Natural killer cell treated with Interleukin-12 subunit alpha and Interleukin-12 subunit beta and Interleukin-15 and Interleukin-18, amount 100 ng/mL, for 72 hours (primary cell): ENCODE data around the gene C17orf67. TPM values are rescaled to one million over a fixed set of nuclear protein-coding genes. Genes with fewer than 3 reads are reported as not detected.
A peak's percentile ranks its signal among the peaks of the same experiment; 100 is the strongest.

Experiments
- ATAC-seq, 2 donors: fragments of 150-1000 bp; cut with Tn5 transposase in 1 of 2; sonication (Bioruptor Pico), chemical (Tn5 transposase) in 1 of 2; 2 replicates each; pipeline ENCODE4 v1.10.0; 2021
- DNase-seq: peaks from one replicate; pipeline ENCODE4 v3.0.0; 2022; ENCODE audit warnings: low spot score
- H3K27ac Mint-ChIP-seq, 2 donors: 1 replicate in 1 of 2; 2 replicates in 1 of 2; pipeline ENCODE4 v1.8.0; 2022; ENCODE audit warnings: mixed read lengths in 2 of 2, mild to moderate bottlenecking in 1 of 2, moderate library complexity in 1 of 2
- H3K27me3 Mint-ChIP-seq, 2 donors: 1 replicate in 1 of 2; 2 replicates in 1 of 2; pipeline ENCODE4 v1.8.0; 2022; ENCODE audit warnings: mixed read lengths in 2 of 2
- H3K36me3 Mint-ChIP-seq: one replicate; pipeline ENCODE4 v1.8.0; 2022; ENCODE audit warnings: mixed read lengths
- H3K4me1 Mint-ChIP-seq, 2 donors: 1 replicate in 1 of 2; 2 replicates in 1 of 2; pipeline ENCODE4 v1.8.0; 2022; ENCODE audit warnings: low read depth in 2 of 2, mixed read lengths in 2 of 2, mild to moderate bottlenecking in 1 of 2
- H3K4me3 Mint-ChIP-seq: one replicate; pipeline ENCODE4 v1.8.0; 2022; ENCODE audit warnings: mixed read lengths
- H3K9me3 Mint-ChIP-seq: 2 replicates; pipeline ENCODE4 v1.8.0; 2022; ENCODE audit warnings: mixed read lengths
- total RNA-seq, 2 donors: library from RNA; stranded (reverse); gene quantifications; one replicate each; pipeline ENCODE4 v1.2.3, GENCODE V29; 2022

Gene C17orf67, protein sequence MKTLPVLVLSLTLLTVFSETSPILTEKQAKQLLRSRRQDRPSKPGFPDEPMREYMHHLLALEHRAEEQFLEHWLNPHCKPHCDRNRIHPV
- total RNA-seq, result 1 to 10 TPM; 1.9 to 4.7 TPM

DNA sequence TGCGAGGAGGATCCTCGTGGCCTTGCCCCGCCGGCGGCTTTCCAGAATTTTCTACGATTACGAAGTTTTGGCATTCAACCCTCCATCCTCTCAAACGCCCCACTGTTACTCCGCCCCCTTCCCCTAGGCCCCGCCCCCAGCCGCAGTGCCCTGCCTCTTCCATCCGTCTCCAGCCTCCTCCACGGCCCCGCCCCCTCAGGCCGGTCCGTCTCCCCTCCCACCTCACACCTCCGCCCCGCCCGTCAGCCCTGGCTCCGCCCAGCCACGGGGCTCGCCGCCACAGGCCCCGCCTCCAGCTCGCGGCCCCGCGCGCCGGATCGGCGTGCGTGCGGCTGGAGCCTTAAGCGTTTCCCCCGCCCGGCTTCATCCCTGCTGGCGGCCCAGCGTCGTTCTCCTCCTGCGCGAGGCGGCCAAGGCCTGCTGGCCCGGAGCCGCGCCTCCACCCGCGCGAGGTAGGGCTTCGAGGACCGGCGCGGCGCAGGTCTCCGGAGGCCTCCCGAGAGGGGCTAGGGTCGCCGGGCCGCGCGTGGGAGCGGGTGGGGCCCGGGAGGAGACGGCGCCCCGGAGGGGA, at the start of gene C17orf67, which contains the start of gene DGKE:
C17orf67 (minus strand) TSS at position 112 of the 571 bp plus-strand sequence. CDS start 18,110 bp downstream, outside the sequence.
DGKE (plus strand) TSS at position 343 of the 571 bp plus-strand sequence. CDS start 645 bp downstream, outside the sequence.
- no peaks in the 10 kb centered on the region for H3K9me3 Mint-ChIP-seq
- peak within 1 kb of the TSS; percentile 77 to 82 for H3K27ac Mint-ChIP-seq
- peaks cover 13% of the 10 kb centered on the region for H3K36me3 Mint-ChIP-seq
- no peaks in the 10 kb centered on the region for H3K27me3 Mint-ChIP-seq
- DNase-seq (peak; percentile 99), ATAC-seq (peak; percentile 96 to 98)
- peak within 1 kb of the TSS; percentile 93 for H3K4me3 Mint-ChIP-seq
- peaks cover 35 to 40% of the 10 kb centered on the region in 2 donors for H3K4me1 Mint-ChIP-seq

DNA sequence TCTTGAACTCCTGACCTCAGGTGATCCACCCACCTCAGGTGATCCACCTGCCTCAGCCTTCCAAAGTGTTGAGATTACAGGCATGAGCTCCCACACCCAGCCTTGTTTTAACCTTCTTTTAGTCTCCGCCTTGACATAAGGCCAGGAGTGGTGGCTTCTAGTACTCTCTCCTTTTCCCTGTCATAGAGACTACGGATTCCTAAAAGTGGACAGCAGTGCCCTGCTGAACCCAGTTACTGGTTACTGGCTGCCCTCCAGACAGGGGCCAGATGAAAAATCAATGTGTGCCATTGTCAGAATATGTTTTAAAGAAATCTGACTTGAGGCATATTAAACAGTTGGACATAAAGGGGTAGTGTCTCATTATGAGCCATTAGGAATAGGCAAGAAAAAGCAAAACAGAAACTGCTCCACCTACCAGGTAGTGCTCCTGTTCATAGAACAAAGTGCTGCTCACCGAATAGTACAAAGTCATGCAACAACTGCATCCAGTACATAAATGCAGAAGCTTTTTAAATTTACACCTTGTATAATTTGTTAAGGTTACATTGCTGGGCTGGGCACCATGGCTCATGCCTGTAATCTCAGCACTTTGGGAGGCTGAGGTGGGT, 48.1 kb upstream of the C17orf67 start:
- no peak for ATAC-seq
- no peak overlapping the region for H3K4me3 Mint-ChIP-seq
- H3K27ac Mint-ChIP-seq, result no peak overlapping the region
- H3K36me3 Mint-ChIP-seq, result no peaks in the 10 kb centered on the region
- peaks cover 0 to 3% of the 10 kb centered on the region in 2 donors for H3K4me1 Mint-ChIP-seq
- no peak for DNase-seq
- no peaks in the 10 kb centered on the region for H3K9me3 Mint-ChIP-seq
- no peaks in the 10 kb centered on the region for H3K27me3 Mint-ChIP-seq

DNA sequence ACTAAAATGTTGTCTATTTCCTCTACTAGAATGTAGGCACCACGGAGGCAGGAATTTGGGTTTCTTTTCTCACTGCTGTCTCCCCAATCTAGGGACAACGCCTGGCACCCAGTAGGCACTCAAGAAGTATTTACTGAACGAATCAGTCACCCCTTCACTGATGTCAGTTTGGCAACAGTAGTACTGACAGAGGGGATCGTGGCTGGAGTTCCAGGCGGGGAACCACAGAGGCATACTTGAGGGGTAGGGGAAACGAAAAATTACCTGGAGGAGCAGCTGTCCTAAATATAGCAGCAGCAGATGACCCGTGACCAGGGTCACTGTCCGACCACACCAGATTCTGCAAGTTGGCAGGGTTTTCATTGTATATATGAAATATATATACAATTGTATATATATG, 46.9 kb upstream of the C17orf67 start:
- no peak overlapping the region for H3K4me3 Mint-ChIP-seq
- no peaks in the 10 kb centered on the region for H3K9me3 Mint-ChIP-seq
- DNase-seq (no peak), ATAC-seq (no peak)
- no peak overlapping the region for H3K27ac Mint-ChIP-seq
- H3K36me3 Mint-ChIP-seq, result no peaks in the 10 kb centered on the region
- H3K4me1 Mint-ChIP-seq, result no peaks in the 10 kb centered on the region
- peaks cover 0 to 3% of the 10 kb centered on the region in 2 donors for H3K27me3 Mint-ChIP-seq

DNA sequence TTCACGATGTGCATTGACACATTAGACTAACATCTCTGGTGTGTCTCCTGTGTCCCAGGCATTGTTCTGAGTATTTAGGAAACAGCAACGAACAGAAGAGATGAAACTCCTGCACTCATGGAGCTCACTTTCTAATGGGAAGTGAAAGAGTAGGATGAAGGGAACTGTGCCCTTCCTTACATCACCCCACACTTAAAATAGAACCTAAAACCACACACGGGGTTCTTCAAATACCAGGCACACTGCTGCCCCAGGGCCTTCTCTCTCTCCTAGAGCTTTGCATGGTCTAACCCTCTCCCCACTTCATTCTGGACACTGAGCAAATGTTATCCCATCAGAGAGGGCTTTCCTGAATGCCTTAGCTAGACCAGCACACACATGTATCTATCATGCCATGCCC, 46.4 kb upstream of the C17orf67 start:
- Mint-ChIP-seq H3K27ac (no peak overlapping the region), H3K4me3 (no peak overlapping the region), H3K4me1 (no peaks in the 10 kb centered on the region), H3K27me3 (peaks cover 0 to 3% of the 10 kb centered on the region in 2 donors), H3K9me3 (no peaks in the 10 kb centered on the region), H3K36me3 (no peaks in the 10 kb centered on the region)
- ATAC-seq (no peak), DNase-seq (no peak)

DNA sequence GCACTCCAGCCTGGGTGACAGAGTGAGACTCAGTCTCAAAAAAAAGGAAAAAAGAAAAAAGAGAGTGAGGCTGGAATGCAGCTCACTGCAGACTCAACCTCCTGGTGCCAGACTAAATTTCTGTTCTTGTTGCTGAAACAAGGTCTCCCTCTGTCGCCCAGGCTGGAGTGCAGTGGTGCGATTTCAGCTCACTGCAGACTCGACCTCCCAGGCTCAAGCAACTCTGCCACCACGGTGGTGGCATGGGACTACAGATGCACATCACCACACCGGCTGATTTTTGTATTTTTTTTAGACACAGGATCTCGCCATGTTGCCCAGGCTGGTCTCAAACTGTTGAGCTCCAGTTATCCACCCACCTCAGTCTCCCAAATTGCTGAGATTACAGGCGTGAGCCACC, 45.6 kb upstream of the C17orf67 start:
- ATAC-seq, result no peak
- no peak for DNase-seq
- H3K27ac Mint-ChIP-seq, result no peak overlapping the region
- no peak overlapping the region for H3K4me3 Mint-ChIP-seq
- H3K9me3 Mint-ChIP-seq, result no peaks in the 10 kb centered on the region
- peaks cover 0 to 3% of the 10 kb centered on the region in 2 donors for H3K27me3 Mint-ChIP-seq
- H3K36me3 Mint-ChIP-seq, result no peaks in the 10 kb centered on the region
- H3K4me1 Mint-ChIP-seq, result no peaks in the 10 kb centered on the region

DNA sequence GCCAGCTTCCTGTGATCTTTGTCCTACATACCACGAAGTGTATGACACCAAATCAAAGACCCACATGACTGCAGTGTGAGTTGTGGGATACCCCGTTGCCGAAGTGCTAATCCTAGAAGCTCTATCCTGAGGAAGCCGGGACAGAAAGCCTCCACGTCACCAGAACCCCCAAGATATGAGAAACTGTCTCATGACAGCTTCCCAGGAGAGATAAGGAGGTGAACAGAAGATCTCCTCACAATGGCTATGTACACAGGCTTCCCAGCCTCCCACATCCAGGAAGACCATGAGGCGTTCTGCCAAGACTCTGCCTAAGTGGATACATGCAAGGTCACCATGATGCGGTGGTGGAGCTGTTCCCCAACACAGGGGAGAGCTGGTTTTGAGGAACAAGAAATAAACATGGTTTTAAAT, 43.1 kb upstream of the C17orf67 start:
- Mint-ChIP-seq H3K27me3 (peaks cover 0 to 6% of the 10 kb centered on the region in 2 donors), H3K27ac (no peak overlapping the region), H3K4me3 (no peak overlapping the region), H3K9me3 (no peaks in the 10 kb centered on the region), H3K4me1 (no peaks in the 10 kb centered on the region), H3K36me3 (no peaks in the 10 kb centered on the region)
- DNase-seq (no peak), ATAC-seq (peak in 1 of 2 donors; percentile 13)

DNA sequence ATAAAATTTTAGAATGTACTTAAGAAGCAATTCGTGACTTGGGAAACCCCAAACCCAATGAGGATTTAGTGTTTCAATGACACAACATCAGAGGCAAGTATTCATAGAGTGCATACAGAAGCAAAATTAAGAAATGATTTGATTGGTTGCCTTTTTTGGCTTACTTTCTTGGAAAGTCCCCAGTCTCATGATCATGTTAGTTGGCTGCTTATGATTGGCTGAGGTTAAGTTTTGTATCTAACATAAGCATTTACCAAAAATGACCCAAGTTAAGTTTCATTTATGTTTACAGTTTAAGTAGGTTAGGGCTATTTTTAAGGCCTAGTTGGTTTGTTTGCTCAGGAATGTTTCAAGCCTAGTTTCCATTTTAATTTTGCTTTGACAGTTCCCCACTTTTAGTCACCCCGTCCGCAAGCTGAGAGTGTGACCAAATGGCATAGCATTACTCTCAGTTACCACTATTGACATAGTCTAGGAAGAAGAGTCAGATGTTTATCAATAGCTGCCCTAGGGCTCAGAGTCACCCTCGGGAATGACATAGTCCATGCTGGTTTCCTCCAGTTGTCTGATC, 36.4 kb upstream of the C17orf67 start:
- Mint-ChIP-seq H3K4me3 (no peak overlapping the region), H3K36me3 (no peaks in the 10 kb centered on the region), H3K27me3 (peaks cover 0 to 3% of the 10 kb centered on the region in 2 donors), H3K27ac (peak overlapping the region in 1 of 2 donors; percentile 72), H3K9me3 (no peaks in the 10 kb centered on the region), H3K4me1 (peaks cover 4 to 9% of the 10 kb centered on the region in 2 donors)
- DNase-seq, result no peak
- ATAC-seq, result peak; percentile 11 to 72

DNA sequence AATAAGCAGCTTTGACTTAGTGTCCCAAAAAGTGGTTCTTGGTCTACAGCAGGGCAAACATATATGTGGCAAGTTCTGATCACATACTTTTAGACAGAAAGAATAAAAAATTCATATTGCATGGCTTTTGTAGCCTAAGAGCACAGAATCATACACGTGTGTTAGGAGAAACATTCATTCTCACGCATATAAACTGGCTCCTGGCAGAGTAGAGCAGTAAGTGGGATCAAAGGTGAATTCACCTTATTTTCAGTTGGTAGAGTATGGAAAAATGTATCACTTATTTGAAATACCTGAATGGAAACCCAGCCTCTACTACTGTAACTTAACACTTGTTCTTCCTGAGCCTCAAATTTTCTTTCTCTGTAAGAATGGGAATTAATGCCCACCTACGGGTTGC, 35.0 kb upstream of the C17orf67 start:
- peaks cover 4 to 9% of the 10 kb centered on the region in 2 donors for H3K4me1 Mint-ChIP-seq
- H3K9me3 Mint-ChIP-seq, result no peaks in the 10 kb centered on the region
- ATAC-seq, result no peak
- no peaks in the 10 kb centered on the region for H3K36me3 Mint-ChIP-seq
- no peak for DNase-seq
- no peaks in the 10 kb centered on the region for H3K27me3 Mint-ChIP-seq
- H3K27ac Mint-ChIP-seq, result no peak overlapping the region
- no peak overlapping the region for H3K4me3 Mint-ChIP-seq

DNA sequence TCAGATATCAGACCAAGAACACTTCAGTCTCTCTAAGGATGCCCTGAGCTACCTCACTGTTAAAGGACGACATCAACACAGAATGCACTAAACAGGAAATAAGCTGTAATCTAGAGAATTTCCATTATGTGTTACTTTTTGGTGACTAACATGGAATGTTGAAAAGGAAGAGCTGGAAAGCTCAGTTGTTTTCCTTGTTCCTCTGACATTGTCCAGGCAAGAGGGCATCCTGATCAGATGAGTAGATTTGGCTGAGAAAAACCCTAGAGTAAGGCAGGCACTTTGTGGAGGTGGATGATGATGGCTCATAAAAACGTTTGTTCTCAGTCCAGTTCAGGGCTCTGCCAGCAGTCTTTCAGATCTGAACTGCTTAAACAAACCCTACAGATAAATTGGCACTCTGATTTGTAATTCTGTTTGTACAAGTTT, 34.2 kb upstream of the C17orf67 start:
- Mint-ChIP-seq H3K4me1 (peaks cover 4 to 9% of the 10 kb centered on the region in 2 donors), H3K27ac (no peak overlapping the region), H3K4me3 (no peak overlapping the region), H3K9me3 (no peaks in the 10 kb centered on the region), H3K27me3 (no peaks in the 10 kb centered on the region), H3K36me3 (no peaks in the 10 kb centered on the region)
- DNase-seq (no peak), ATAC-seq (no peak)

DNA sequence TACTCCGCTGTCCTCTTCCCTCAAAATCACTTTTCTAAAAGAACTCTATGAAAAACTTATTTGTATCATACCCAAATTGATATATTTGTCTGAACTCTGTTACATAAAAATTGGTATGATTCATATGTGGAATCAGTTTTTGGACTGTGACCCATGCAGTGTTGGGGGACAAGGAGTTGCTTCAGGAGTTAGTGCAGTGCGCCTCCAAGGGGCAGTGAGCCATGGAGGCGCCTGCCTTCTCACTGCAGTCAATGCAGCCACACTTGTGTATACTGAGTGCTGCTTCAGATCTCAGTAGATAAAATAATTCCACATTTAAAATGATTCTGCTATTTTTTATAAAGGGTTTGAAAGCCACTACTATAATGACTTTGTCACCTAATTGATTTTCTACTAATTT, 32.8 kb upstream of the C17orf67 start:
- Mint-ChIP-seq H3K9me3 (no peaks in the 10 kb centered on the region), H3K27me3 (no peaks in the 10 kb centered on the region), H3K4me3 (no peak overlapping the region), H3K4me1 (peaks cover 4 to 9% of the 10 kb centered on the region in 2 donors), H3K27ac (no peak overlapping the region), H3K36me3 (peaks cover under 1% of the 10 kb centered on the region)
- no peak for DNase-seq
- ATAC-seq, result no peak

DNA sequence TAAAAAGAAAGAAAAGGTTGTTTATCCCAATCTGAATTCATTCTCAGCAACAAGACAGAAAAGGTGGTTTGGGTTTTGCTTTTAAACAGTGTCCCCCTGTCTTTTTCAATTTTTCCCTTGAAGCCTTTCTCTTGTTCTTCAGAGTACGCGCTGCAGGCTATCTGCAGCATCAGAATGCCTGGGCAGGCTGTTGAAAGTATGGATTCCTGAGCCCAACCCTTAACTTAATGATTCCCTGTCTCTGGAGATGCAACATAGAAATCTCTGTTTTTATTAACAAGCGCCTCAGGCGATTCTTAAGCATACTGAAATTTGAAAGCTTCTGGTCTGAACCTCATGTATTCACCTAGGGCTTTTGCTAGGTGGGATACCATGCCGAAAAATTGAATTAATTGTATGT, 32.4 kb upstream of the C17orf67 start:
- ATAC-seq (no peak), DNase-seq (no peak)
- no peak overlapping the region for H3K4me3 Mint-ChIP-seq
- H3K27me3 Mint-ChIP-seq, result no peaks in the 10 kb centered on the region
- H3K4me1 Mint-ChIP-seq, result peaks cover 4 to 9% of the 10 kb centered on the region in 2 donors
- no peak overlapping the region for H3K27ac Mint-ChIP-seq
- H3K36me3 Mint-ChIP-seq, result peaks cover 4% of the 10 kb centered on the region
- no peaks in the 10 kb centered on the region for H3K9me3 Mint-ChIP-seq

DNA sequence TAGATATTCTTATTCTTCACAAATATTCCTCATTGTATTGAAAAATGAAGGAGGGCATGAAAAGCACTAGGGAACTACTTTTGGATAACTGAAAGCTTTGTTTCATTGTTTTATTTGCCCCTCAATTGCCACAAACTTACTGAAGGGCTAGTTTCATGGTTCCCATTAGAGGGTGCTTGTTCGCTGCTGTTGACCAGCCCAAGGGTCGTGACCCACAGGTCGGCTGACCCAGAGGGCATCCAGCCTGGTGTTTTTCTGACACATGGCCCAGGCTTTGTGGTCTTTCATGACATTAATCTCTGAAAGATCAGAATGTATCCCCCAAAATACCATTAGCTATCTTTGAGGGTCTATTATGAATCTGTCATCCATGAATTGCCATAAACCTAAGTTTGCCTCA, 30.3 kb upstream of the C17orf67 start:
- no peaks in the 10 kb centered on the region for H3K27me3 Mint-ChIP-seq
- no peaks in the 10 kb centered on the region for H3K4me1 Mint-ChIP-seq
- no peak overlapping the region for H3K4me3 Mint-ChIP-seq
- no peak for DNase-seq
- H3K27ac Mint-ChIP-seq, result no peak overlapping the region
- no peaks in the 10 kb centered on the region for H3K9me3 Mint-ChIP-seq
- no peak for ATAC-seq
- peaks cover 11% of the 10 kb centered on the region for H3K36me3 Mint-ChIP-seq

DNA sequence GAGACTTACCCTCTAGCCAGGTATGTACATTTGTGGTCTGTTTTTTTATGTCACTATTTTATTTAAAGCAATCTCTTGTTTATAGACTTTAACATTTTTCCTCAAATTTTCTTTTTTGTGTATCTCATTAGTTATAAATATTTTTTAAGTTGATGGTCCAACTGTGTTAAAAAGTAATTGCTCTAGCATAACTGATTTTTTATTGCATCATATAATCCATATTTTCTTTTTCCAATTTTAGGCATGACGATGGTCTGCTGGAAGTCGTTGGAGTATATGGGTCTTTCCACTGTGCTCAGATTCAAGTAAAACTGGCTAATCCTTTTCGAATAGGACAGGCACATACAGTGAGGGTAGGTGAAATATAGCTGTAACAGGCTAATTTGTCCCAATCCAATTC, 28.2 kb upstream of the C17orf67 start:
- no peaks in the 10 kb centered on the region for H3K4me1 Mint-ChIP-seq
- ATAC-seq (no peak), DNase-seq (no peak)
- H3K9me3 Mint-ChIP-seq, result no peaks in the 10 kb centered on the region
- H3K27ac Mint-ChIP-seq, result no peak overlapping the region
- H3K36me3 Mint-ChIP-seq, result peaks cover 11% of the 10 kb centered on the region
- H3K4me3 Mint-ChIP-seq, result no peak overlapping the region
- no peaks in the 10 kb centered on the region for H3K27me3 Mint-ChIP-seq

DNA sequence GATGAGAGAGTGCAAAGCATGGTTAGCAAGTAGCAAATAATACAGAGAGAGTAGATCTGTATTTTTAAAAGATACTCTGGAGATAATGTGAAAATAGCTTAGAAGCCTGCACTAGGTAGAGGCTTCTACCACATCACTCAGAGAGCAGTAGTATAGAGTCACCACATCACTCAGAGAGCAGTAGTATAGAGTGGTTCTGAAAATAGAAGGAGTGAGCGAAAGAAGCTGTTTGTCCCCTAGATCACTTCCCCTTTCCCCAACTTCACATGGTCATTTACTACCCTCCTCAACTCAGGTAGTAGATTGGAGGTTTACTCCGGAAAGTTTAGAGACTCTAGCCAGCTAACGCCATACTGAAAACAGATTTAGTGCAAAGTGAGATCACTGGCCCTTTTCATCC, 17.3 kb upstream of the C17orf67 start:
- H3K27ac Mint-ChIP-seq, result no peak overlapping the region
- no peak overlapping the region for H3K4me3 Mint-ChIP-seq
- peaks cover 26% of the 10 kb centered on the region for H3K36me3 Mint-ChIP-seq
- H3K9me3 Mint-ChIP-seq, result no peaks in the 10 kb centered on the region
- DNase-seq (no peak), ATAC-seq (no peak)
- no peaks in the 10 kb centered on the region for H3K27me3 Mint-ChIP-seq
- peaks cover 0 to 5% of the 10 kb centered on the region in 2 donors for H3K4me1 Mint-ChIP-seq
